GM12878 (cell line): Measurements from ENCODE around the gene WDR77. TPM values are rescaled to one million over a fixed set of nuclear protein-coding genes. Genes with fewer than 3 reads are reported as not detected.

Experiments used
- ATAC-seq: fragments of 200-7000 bp; cut with Tn5 transposase; 3 replicates; pipeline ENCODE4 v1.9.1; 2020; ENCODE audit warnings: mild to moderate bottlenecking, moderate library complexity
- Bru-seq: library from RNA; stranded (reverse); fragments of 400-500 nt; gene quantifications from one replicate; lab custom pipeline; 2021; lab: Mats Ljungman, UMichigan
- BruChase-seq, 2 experiments: library from RNA; stranded (reverse); fragments of 400-500 nt; gene quantifications; one replicate each; lab custom pipeline; 2021; lab: Mats Ljungman, UMichigan
- BruUV-seq: library from RNA; stranded (reverse); fragments of 400-500 nt; replicated peaks from 2 replicates; lab custom pipeline; 2021; lab: Mats Ljungman, UMichigan
- CTCF ChIA-PET: fragments of 300-600 bp; sonication (Branson Sonifier 250); formaldehyde crosslinking; extraction: SDS; loops from one replicate; lab custom pipeline; 2021; ENCODE audit warnings: inconsistent platforms; lab: Yijun Ruan, JAX
- POLR2A ChIA-PET: fragments of 350-600 bp; formaldehyde crosslinking; extraction: SDS; loops from one replicate; lab custom pipeline; 2021; ENCODE audit warnings: inconsistent platforms; lab: Charles Lee
- RAD21 ChIA-PET: fragments of 300-600 bp; sonication (Branson Sonifier 250); formaldehyde crosslinking; loops from one replicate; lab custom pipeline; 2023; ENCODE audit warnings: antibody characterized with exemption; ENCODE audit not compliant: unreplicated experiment; lab: Charles Lee
- SMC1A ChIA-PET: fragments of 300-600 bp; sonication (Branson Sonifier 250); formaldehyde crosslinking; loops from one replicate; lab custom pipeline; 2023; ENCODE audit not compliant: unreplicated experiment, uncharacterized antibody; lab: Charles Lee
- DNase-seq: peaks from one replicate; pipeline ENCODE4 v3.0.0-alpha.2; 2011; ENCODE audit warnings: low read depth, low spot score
- FAIRE-seq: peaks from 3 replicates; lab custom pipeline; 2011; peaks lifted over from hg19 to GRCh38; lab: Jason Lieb, UNC
- H2AFZ ChIP-seq: 2 replicates; pipeline ENCODE4 v1.6.0; 2011; ENCODE audit warnings: low read depth, low read length, control low read depth; ENCODE audit not compliant: control insufficient read depth
- H3K27ac ChIP-seq: 2 replicates; pipeline ENCODE4 v1.5.1; 2011; ENCODE audit warnings: control low read depth; ENCODE audit not compliant: control insufficient read depth, insufficient read depth
- H3K27me3 ChIP-seq, 2 experiments: replicated peaks in 1 of 2; 2 replicates each; pipeline versions ENCODE4 v1.6.0 to v1.6.1; 2011; ENCODE audit warnings: low read length in 1 of 2; ENCODE audit not compliant: control insufficient read depth in 2 of 2, insufficient read depth in 2 of 2
- H3K36me3 ChIP-seq, 2 experiments: 2 replicates each; pipeline ENCODE4 v1.5.1; 2011; ENCODE audit warnings: low read length in 1 of 2; ENCODE audit not compliant: control insufficient read depth in 2 of 2, insufficient read depth in 2 of 2
- H3K4me1 ChIP-seq: 2 replicates; pipeline ENCODE4 v1.6.1; 2011; ENCODE audit warnings: mild to moderate bottlenecking, low read length, moderate library complexity, mixed read lengths; ENCODE audit not compliant: control insufficient read depth, insufficient read depth
- H3K4me2 ChIP-seq: 2 replicates; pipeline ENCODE4 v1.6.0; 2011; ENCODE audit warnings: control low read depth; ENCODE audit not compliant: control insufficient read depth, insufficient read depth
- H3K4me3 ChIP-seq: fragments of 200-600 bp; sonication (generic); 2 replicates; pipeline ENCODE4 v1.5.1; 2016
- H3K79me2 ChIP-seq: 2 replicates; pipeline ENCODE4 v1.6.0; 2011; ENCODE audit warnings: low read length; ENCODE audit not compliant: control insufficient read depth, insufficient read depth
- H3K9ac ChIP-seq: 2 replicates; pipeline ENCODE4 v1.8.0; 2011; ENCODE audit warnings: low read length, control low read depth, mixed read lengths; ENCODE audit not compliant: control insufficient read depth, insufficient read depth
- H3K9me3 ChIP-seq: replicated peaks from 3 replicates; pipeline ENCODE4 v1.5.1; 2011; ENCODE audit warnings: mild to moderate bottlenecking, low read length; ENCODE audit not compliant: control insufficient read depth, insufficient read depth
- H4K20me1 ChIP-seq: 2 replicates; pipeline ENCODE4 v1.6.0; 2011; ENCODE audit not compliant: control insufficient read depth, insufficient read depth
- ASH2L ChIP-seq: fragments of 300-600, 200-600 bp; sonication (generic); IDR thresholded peaks from 2 replicates; pipeline ENCODE4 v1.6.1; 2017; ENCODE audit warnings: low read depth, mild to moderate bottlenecking, borderline replicate concordance
- CBFB ChIP-seq: IDR thresholded peaks from 2 replicates; pipeline ENCODE4 v1.6.1; 2016; ENCODE audit warnings: antibody characterized with exemption, low read depth
- NBN ChIP-seq: fragments of 450-650 bp; IDR thresholded peaks from 2 replicates; pipeline ENCODE4 v1.6.1; 2016
- NR2C1 ChIP-seq: fragments of 450-650 bp; IDR thresholded peaks from 2 replicates; pipeline ENCODE4 v1.6.1; 2017; ENCODE audit warnings: antibody characterized with exemption, mild to moderate bottlenecking, moderate library complexity
- NR2F1 ChIP-seq: fragments of 450-650 bp; conservative IDR thresholded peaks from 2 replicates; pipeline ENCODE4 v1.6.1; 2017; ENCODE audit warnings: mild to moderate bottlenecking
- POLR2A ChIP-seq: IDR thresholded peaks from 2 replicates; pipeline ENCODE4 v1.6.1; 2011; ENCODE audit warnings: low read depth, mild to moderate bottlenecking, low read length
- POLR2AphosphoS5 ChIP-seq: IDR thresholded peaks from 2 replicates; pipeline ENCODE4 v1.6.1; 2011; ENCODE audit warnings: mild to moderate bottlenecking, low read length, inconsistent platforms
- RAD51 ChIP-seq: fragments of 450-650 bp; IDR thresholded peaks from 2 replicates; pipeline ENCODE4 v1.6.1; 2016; ENCODE audit warnings: moderate library complexity, mild to moderate bottlenecking, inconsistent platforms
- RB1 ChIP-seq: fragments of 450-650 bp; formaldehyde crosslinking; IDR thresholded peaks from 2 replicates; pipeline ENCODE4 v1.6.1; 2017; ENCODE audit warnings: mild to moderate bottlenecking, borderline replicate concordance
- SMAD5 ChIP-seq: IDR thresholded peaks from 2 replicates; pipeline ENCODE4 v1.6.1; 2016; ENCODE audit warnings: antibody characterized with exemption, low read depth
- SMARCA5 ChIP-seq: fragments of 450-650 bp; IDR thresholded peaks from 2 replicates; pipeline ENCODE4 v1.6.1; 2017; ENCODE audit warnings: mild to moderate bottlenecking
- WGBS: methylation state at CpG from one replicate; pipeline ENCODE4 v1.1.6; 2016; ENCODE audit warnings: low lambda C conversion rate; ENCODE audit not compliant: insufficient replicate concordance, insufficient coverage; ENCODE audit errors: missing lambda C conversion rate; 5-methylcytosine and 5-hydroxymethylcytosine counted together
- in situ Hi-C: fragments of 300-500 bp; cut with MboI; formaldehyde crosslinking; loops from 9 replicates; pipeline ENCODE4 v1.14.3; 2018; ENCODE audit warnings: mixed read lengths
- intact Hi-C: fragments of 100-400 bp; cut with micrococcal nuclease; formaldehyde crosslinking; loops from one replicate; pipeline ENCODE4 v1.14.2; 2022; ENCODE audit not compliant: unreplicated experiment
- long read RNA-seq, 2 experiments: library from polyadenylated mRNA; unstranded; transcript quantifications; one replicate each; pipeline ENCODE4 v2.0.0, GENCODE V29; 2019 to 2020
- polyA minus RNA-seq, 3 experiments: library from RNA; depleted of rRNA, polyadenylated mRNA; stranded (reverse); fragments of >200 nt; gene quantifications; 2 replicates each; pipeline ENCODE4 v1.2.3, GENCODE V29; 2011
- polyA plus RNA-seq, 11 experiments: library from polyadenylated mRNA; depleted of rRNA in 4 of 11; unstranded in 6 of 11; stranded (reverse) in 5 of 11; fragments of >200 nt; fragmentation: Nextera tagmentation in 4 of 11; fragmentation: Illumina TruSeq in 1 of 11; extraction: Ambion mirVana in 4 of 11; extraction: Trizol in 1 of 11; gene quantifications; 1 replicate in 1 of 11; 2 replicates in 10 of 11; pipeline versions ENCODE4 v1.2.1 to v1.2.3, GENCODE V29; 2011 to 2016; ENCODE audit warnings: inconsistent platforms in 2 of 11, missing spikeins in 2 of 11, low read depth in 1 of 11
- total RNA-seq, 4 experiments: library from RNA; depleted of rRNA in 3 of 4; stranded (reverse); fragments of >200 nt in 3 of 4; fragmentation: Illumina TruSeq in 1 of 4; extraction: Trizol in 1 of 4; gene quantifications; 2 replicates each; pipeline versions ENCODE4 v1.2.1 to v1.2.3, GENCODE V29; 2013 to 2021
- TF ChIP-seq, protein P1 (sequence below): fragments of 150-350 bp; IDR thresholded peaks from 2 replicates; pipeline ENCODE4 v1.6.1; 2016; ENCODE audit warnings: low read depth, low read length
- TF ChIP-seq, protein P2 (sequence below): fragments of 450-650 bp; IDR thresholded peaks from 2 replicates; pipeline ENCODE4 v1.6.1; 2016; ENCODE audit warnings: mild to moderate bottlenecking

WDR77 gene
- 19.3 and 27.3 TPM in 2 replicates for total RNA-seq (2013; cell fraction: nucleolus; rRNA removed)
- total RNA-seq (2014; rRNA removed) = 75.3 and 79.8 TPM in 2 replicates
- total RNA-seq (2014; rRNA removed; fragmentation: Illumina TruSeq; extraction: Trizol) = 38.6 and 40.2 TPM in 2 replicates
- 57.5 and 61.5 TPM in 2 replicates for total RNA-seq (2021)
- polyA plus RNA-seq (2011; ENCODE audit: low read depth) = 27.3 TPM
- polyA plus RNA-seq (2011; rRNA removed) = 60.0 and 113 TPM in 2 replicates
- 122 and 132 TPM in 2 replicates for polyA plus RNA-seq (2011; cell fraction: cytosol; rRNA removed)
- 155 and 168 TPM in 2 replicates for polyA plus RNA-seq (2011; cell fraction: nucleus; rRNA removed)
- polyA plus RNA-seq (2012) = 22.4 and 28.9 TPM in 2 replicates
- polyA plus RNA-seq (2014; fragmentation: Illumina TruSeq; extraction: Trizol) = 69.9 and 72.1 TPM in 2 replicates
- 10 to 100 TPM; 12.7 to 34.1 TPM for polyA plus RNA-seq (2014; fragmentation: Nextera tagmentation; extraction: Ambion mirVana)
- polyA plus RNA-seq (2014; rRNA removed) = 56.8 and 64.3 TPM in 2 replicates
- polyA plus RNA-seq (2016; fragmentation: Nextera tagmentation; extraction: Ambion mirVana) = 100 to 1,000 TPM; 153 to 167 TPM
- polyA minus RNA-seq (2011; rRNA and poly(A)+ RNA removed) = 114 and 143 TPM in 2 replicates
- polyA minus RNA-seq (2011; cell fraction: cytosol; rRNA and poly(A)+ RNA removed) = 22.1 and 30.8 TPM in 2 replicates
- polyA minus RNA-seq (2011; cell fraction: nucleus; rRNA and poly(A)+ RNA removed) = 29.0 and 38.2 TPM in 2 replicates
- Bru-seq, nascent RNA = percentile 81 among the genes with signal in this experiment
- BruChase-seq, experiment 1, labeled RNA remaining after a 6-hour chase = percentile 76 among the genes with signal in this experiment
- BruChase-seq, experiment 2, labeled RNA remaining after a 2-hour chase = percentile 82 among the genes with signal in this experiment
- long read RNA-seq, experiment 1, transcript WDR77-201 (10 exons, 2,576 nt) = major isoform, 79 of 100 reads
- long read RNA-seq, experiment 1, partial matches to known transcripts = 0 of 100 reads
- long read RNA-seq, experiment 1, other reads (novel, unspliced or antisense) = 21 of 100 reads
- long read RNA-seq, experiment 2, transcript WDR77-201 (10 exons, 2,576 nt) = major isoform, 77 of 109 reads
- long read RNA-seq, experiment 2, partial matches to known transcripts = 13 of 109 reads
- long read RNA-seq, experiment 2, other reads (novel, unspliced or antisense) = 19 of 109 reads

DNA sequence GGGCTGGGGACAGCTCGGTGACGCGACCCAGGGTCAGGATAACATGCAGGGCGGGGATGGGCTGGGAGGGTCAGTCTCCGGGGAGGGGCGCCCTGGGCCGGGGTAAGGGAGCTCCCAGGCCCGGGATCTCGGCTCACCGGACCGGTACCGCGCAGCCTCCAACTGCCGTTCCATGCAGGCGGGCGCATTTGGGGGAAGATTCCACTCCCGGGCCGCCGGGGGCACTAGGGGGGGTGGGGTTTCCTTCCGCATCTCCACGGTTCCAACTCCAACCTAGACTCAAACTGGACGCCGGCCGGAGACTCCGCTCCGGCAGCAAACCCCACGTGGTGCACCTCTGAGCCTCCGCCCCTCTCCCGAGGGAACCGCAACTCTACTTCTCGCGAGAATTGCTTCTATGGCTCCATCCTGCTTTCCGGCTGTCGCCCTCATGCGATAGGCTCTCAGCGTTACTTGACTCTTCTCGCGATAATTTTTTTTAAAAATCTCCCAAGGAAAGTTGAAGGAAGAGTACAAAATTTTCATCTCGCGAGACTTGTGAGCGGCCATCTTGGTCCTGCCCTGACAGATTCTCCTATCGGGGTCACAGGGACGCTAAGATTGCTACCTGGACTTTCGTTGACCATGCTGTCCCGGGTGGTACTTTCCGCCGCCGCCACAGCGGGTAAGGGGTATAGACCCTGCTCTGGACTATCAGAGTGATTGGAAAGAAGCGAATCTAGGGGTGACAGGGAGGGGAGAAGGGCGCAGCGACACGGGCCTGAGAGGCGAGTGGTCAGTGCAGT lies at the start of gene WDR77, which contains the start of gene ATP5PB:
Gene WDR77 (minus strand): TSS at position 339 of the 785 bp plus-strand sequence. CDS start 87 bp downstream, at position 252.
Gene ATP5PB (plus strand): TSS at position 547 of the 785 bp plus-strand sequence. CDS start 78 bp downstream, at position 625.
- ChIA-PET CTCF (interaction anchor here (0.7 to 3.1 kb wide), 6 partner anchors 10 to 418 kb away, joined by 3 to 22 read pairs (median 6); no protein-coding TSS in a partner anchor), SMC1A (interaction anchor here (0.9 to 2.8 kb wide), 9 partner anchors 8 to 288 kb away, joined by 3 to 20 read pairs (median 3); partner anchors contain the start of genes ADORA3 and TMIGD3), RAD21 (interaction anchor here (0.6 to 3.5 kb wide), 9 partner anchors 25 to 312 kb away, joined by 3 to 18 read pairs (median 4); partner anchors contain the start of gene DDX20), POLR2A (interaction anchor here (1.5 kb wide), 1 partner anchor 59 kb away, joined by 5 read pairs; no protein-coding TSS in a partner anchor)
- peaks cover 24% of the 10 kb centered on the region for H3K4me1 ChIP-seq
- H3K27me3 ChIP-seq = no peaks in the 10 kb centered on the region
- peaks cover 0 to 17% of the 10 kb centered on the region in 2 experiments; a peak in 2 of 4 replicates for H3K36me3 ChIP-seq
- H3K9ac ChIP-seq = peak within 1 kb of the TSS; percentile 99
- H3K9me3 ChIP-seq = no peaks in the 10 kb centered on the region
- peak within 1 kb of the TSS; percentile 93 for H2AFZ ChIP-seq
- intact Hi-C loops (loop anchor here (2.0 to 5.0 kb wide), 2 partner anchors 58 to 306 kb away; partner anchors contain the start of gene DDX20), in situ Hi-C loops (no loop called here)
- ATAC-seq (peak; percentile 91), FAIRE-seq (peak; percentile 73), DNase-seq (peak; percentile 98)
- H4K20me1 ChIP-seq = no peaks in the 10 kb centered on the region
- peak within 1 kb of the TSS; percentile 98 for H3K4me3 ChIP-seq
- 1% methylated on average over 47 of the region's 54 CpGs for WGBS
- H3K27ac ChIP-seq = peak within 1 kb of the TSS; percentile 95
- peaks cover 80% of the 10 kb centered on the region for H3K79me2 ChIP-seq
- H3K4me2 ChIP-seq = peak within 1 kb of the TSS; percentile 96
- no TSS peak for BruUV-seq
- TF ChIP-seq NBN (no peak), CBFB (peak; percentile 93; the same call in 1 of the 2 replicates), POLR2A (peak; percentile 79), RB1 (0 out of 2 replicates have a peak, but pooled peaks have one; percentile 31), NR2C1 (peak; percentile 35), SMAD5 (peak; percentile 58; the same call in 1 of the 2 replicates), RAD51 (peak; percentile 91), NR2F1 (peak; percentile 18; the same call in 1 of the 2 replicates), POLR2AphosphoS5 (peak; percentile 86), ASH2L (0 out of 2 replicates have a peak, but pooled peaks have one; percentile 39), SMARCA5 (no peak)
- TF ChIP-seq, protein P1, sequence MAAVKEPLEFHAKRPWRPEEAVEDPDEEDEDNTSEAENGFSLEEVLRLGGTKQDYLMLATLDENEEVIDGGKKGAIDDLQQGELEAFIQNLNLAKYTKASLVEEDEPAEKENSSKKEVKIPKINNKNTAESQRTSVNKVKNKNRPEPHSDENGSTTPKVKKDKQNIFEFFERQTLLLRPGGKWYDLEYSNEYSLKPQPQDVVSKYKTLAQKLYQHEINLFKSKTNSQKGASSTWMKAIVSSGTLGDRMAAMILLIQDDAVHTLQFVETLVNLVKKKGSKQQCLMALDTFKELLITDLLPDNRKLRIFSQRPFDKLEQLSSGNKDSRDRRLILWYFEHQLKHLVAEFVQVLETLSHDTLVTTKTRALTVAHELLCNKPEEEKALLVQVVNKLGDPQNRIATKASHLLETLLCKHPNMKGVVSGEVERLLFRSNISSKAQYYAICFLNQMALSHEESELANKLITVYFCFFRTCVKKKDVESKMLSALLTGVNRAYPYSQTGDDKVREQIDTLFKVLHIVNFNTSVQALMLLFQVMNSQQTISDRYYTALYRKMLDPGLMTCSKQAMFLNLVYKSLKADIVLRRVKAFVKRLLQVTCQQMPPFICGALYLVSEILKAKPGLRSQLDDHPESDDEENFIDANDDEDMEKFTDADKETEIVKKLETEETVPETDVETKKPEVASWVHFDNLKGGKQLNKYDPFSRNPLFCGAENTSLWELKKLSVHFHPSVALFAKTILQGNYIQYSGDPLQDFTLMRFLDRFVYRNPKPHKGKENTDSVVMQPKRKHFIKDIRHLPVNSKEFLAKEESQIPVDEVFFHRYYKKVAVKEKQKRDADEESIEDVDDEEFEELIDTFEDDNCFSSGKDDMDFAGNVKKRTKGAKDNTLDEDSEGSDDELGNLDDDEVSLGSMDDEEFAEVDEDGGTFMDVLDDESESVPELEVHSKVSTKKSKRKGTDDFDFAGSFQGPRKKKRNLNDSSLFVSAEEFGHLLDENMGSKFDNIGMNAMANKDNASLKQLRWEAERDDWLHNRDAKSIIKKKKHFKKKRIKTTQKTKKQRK = no peak
- TF ChIP-seq, protein P2, sequence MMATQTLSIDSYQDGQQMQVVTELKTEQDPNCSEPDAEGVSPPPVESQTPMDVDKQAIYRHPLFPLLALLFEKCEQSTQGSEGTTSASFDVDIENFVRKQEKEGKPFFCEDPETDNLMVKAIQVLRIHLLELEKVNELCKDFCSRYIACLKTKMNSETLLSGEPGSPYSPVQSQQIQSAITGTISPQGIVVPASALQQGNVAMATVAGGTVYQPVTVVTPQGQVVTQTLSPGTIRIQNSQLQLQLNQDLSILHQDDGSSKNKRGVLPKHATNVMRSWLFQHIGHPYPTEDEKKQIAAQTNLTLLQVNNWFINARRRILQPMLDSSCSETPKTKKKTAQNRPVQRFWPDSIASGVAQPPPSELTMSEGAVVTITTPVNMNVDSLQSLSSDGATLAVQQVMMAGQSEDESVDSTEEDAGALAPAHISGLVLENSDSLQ = peak; percentile 73; the same call in 1 of the 2 replicates
